SJCRH30 (cell line): ENCODE measurements around the gene TMEM222. TPM values are rescaled to one million over a fixed set of nuclear protein-coding genes. Genes with fewer than 3 reads are reported as not detected.
"Not testable (repeated sequence)": the region's sequence is repeated elsewhere in the genome, so short reads cannot be mapped to it uniquely, and the experiment has no call there.

Experiments
- DNase-seq, 2 experiments: peaks; one replicate each; pipeline ENCODE4 v3.0.0-alpha.2; 2015 to 2020
- H3K27ac ChIP-seq: fragments of 250-450 bp; sonication (Bioruptor Pico); 2 replicates; pipeline ENCODE4 v1.5.1; 2020; ENCODE audit warnings: mild to moderate bottlenecking, moderate library complexity
- H3K27me3 ChIP-seq: fragments of 250-450 bp; sonication (Bioruptor Pico); 2 replicates; pipeline ENCODE4 v1.5.1; 2020; ENCODE audit warnings: mild to moderate bottlenecking, moderate library complexity
- H3K36me3 ChIP-seq: fragments of 250-450 bp; sonication (Bioruptor Pico); 2 replicates; pipeline ENCODE4 v1.5.1; 2020; ENCODE audit warnings: mild to moderate bottlenecking, moderate library complexity
- H3K4me1 ChIP-seq: fragments of 250-450 bp; sonication (Bioruptor Pico); 2 replicates; pipeline ENCODE4 v1.5.1; 2020; ENCODE audit warnings: mild to moderate bottlenecking, moderate library complexity
- H3K4me3 ChIP-seq: fragments of 250-450 bp; sonication (Bioruptor Pico); 2 replicates; pipeline ENCODE4 v1.5.1; 2020; ENCODE audit warnings: mild to moderate bottlenecking, moderate library complexity
- H3K9me3 ChIP-seq: fragments of 250-450 bp; sonication (Bioruptor Pico); replicated peaks from 2 replicates; pipeline ENCODE4 v1.5.1; 2020; ENCODE audit warnings: mild to moderate bottlenecking, moderate library complexity
- total RNA-seq: library from RNA; depleted of rRNA; stranded (reverse); fragments of >200 nt; shearing (Covaris generic); gene quantifications from 2 replicates; pipeline ENCODE4 v1.2.3, GENCODE V29; 2014; rRNA removed

TMEM222 gene
- total RNA-seq, 1 experiment from 2014 or later, result 26.0 TPM

DNA sequence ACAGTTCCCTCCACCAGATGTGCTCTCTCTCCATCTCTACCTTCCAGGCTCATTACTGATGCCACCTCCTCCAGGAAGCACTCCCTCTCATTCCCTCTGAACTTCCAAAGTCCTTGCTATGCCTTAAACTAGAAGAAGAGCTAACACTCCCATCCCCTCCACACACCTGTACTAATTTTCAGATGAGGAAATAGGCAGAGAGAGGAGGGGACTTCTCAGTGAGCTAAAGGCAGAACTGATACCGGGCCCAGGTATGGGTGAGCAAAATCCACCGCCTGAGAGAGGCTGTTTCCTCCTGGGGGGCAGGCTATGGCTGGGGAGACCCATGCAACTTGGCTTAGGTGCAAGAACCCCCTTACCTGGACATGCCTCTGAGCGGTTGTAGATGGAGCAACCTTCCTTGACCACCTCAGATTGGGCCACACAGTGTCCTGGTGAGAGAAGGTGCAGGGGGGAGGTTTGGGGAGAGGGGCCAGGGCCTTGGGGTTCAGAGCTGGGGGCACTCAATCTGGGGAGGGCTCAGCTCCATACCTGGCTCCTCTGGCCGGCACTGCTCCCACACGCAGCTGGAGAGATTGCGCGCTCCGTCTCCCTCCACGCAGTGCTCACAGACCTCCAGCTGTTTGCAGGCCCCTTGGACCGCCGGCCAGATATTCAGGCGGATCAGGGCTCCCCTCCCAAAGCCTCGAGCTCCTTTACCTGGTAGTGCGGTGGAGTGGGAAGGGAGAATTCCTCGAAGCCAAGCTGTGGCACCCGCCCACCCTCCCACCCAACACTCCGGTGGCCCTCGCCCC is 60.2 kb downstream of the TMEM222 start:
- H3K4me3 ChIP-seq, result no peak overlapping the region
- H3K36me3 ChIP-seq, result no peaks in the 10 kb centered on the region
- H3K9me3 ChIP-seq, result no peaks in the 10 kb centered on the region
- DNase-seq, result no peak
- no peak overlapping the region for H3K27ac ChIP-seq
- H3K4me1 ChIP-seq, result no peaks in the 10 kb centered on the region
- peaks cover 22% of the 10 kb centered on the region for H3K27me3 ChIP-seq

DNA sequence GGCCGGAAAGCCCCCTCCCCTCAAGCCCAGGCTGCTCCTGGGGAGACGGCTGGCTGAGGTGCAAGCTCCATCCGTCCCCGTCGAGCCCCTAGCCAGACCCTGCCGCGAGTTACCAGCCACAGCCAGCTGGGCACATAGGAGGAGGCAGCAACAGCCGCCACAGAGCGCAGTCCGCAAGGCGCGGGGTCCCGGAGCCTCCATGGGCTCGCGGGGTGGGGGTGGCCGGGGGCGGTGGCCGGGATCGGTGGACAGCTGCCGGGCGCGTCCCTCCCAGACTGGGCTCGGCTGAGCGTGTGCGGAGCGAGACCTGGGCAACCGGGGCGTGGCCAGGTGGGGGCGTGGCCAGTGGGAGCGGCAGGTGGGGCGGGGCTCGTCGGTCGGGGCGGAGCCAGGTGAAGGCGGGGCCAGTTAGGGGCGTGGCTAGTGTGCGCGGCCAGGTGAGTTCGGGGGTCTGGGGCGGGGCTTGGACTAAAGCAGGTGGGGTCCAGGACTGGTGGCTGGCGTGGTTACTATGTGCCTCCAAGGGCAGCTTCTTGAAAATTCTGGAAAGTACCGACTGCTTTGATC is 61.2 kb downstream of the TMEM222 start, which contains the start of gene CD164L2:
TSS of gene CD164L2 (minus strand) at position 295 of the 567 bp plus-strand sequence. CDS start at position 201, 94 bp downstream.
- H3K27ac ChIP-seq, result no peak within 1 kb of the TSS
- no peak for DNase-seq
- no peaks in the 10 kb centered on the region for H3K9me3 ChIP-seq
- no peaks in the 10 kb centered on the region for H3K4me1 ChIP-seq
- H3K27me3 ChIP-seq, result peaks cover 22% of the 10 kb centered on the region
- no peaks in the 10 kb centered on the region for H3K36me3 ChIP-seq
- no peak within 1 kb of the TSS for H3K4me3 ChIP-seq

DNA sequence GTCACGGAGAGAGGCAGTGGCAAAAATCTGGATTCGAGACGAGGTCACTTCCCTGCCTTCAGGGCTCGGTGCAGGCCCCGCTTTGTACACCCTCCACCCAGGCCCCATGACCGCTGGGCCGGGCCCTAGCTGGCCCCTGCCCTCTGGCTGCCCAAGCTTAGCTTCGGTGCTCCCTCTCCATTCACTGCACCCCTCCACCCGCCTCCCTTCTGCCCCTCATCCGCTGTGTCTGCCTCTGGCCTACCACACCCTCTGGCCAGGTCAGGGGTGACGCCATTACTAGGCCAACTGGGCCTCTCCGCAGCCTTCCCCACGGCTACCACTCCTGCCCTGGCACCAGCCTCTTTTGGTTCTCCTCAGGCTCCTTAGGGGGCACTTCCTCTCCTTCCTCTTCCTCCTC is 61.7 kb downstream of the TMEM222 start:
- H3K27me3 ChIP-seq, result peaks cover 22% of the 10 kb centered on the region
- H3K9me3 ChIP-seq, result no peaks in the 10 kb centered on the region
- no peak overlapping the region for H3K27ac ChIP-seq
- no peaks in the 10 kb centered on the region for H3K36me3 ChIP-seq
- no peak overlapping the region for H3K4me3 ChIP-seq
- DNase-seq, result no peak
- H3K4me1 ChIP-seq, result no peaks in the 10 kb centered on the region

DNA sequence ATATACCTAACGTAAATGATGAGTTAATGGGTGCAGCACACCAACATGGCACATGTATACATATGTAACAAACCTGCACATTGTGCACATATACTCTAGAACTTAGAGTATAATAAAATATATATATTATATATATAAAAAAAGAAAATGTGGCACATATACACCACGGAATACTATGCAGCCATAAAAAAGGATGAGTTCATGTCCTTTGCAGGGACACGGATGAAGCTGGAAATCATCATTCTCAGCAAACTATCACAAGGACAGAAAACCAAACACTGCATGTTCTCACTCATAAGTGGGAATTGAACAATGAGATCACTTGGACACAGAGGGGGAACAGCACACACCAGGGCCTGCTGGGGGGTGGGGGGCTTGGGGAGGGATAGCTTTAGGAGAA is 62.8 kb downstream of the TMEM222 start:
- not testable (repeated sequence) for DNase-seq, H3K9me3 ChIP-seq, H3K4me3 ChIP-seq, H3K36me3 ChIP-seq, H3K4me1 ChIP-seq, H3K27ac ChIP-seq
- H3K27me3 ChIP-seq, result peaks cover 13% of the 10 kb centered on the region

Other genes starting within 250 kb of the TMEM222 start
- 7.4 and 8.4 TPM in 2 replicates for gene SLC9A1, start 167.0 kb upstream of the TMEM222 start, total RNA-seq
- 15.1 and 16.2 TPM in 2 replicates for gene WDTC1, start 87.5 kb upstream of the TMEM222 start, total RNA-seq
- 0.20 and 0.47 TPM in 2 replicates for gene SYTL1, start 19.9 kb downstream of the TMEM222 start, total RNA-seq
- 8.2 and 10.0 TPM in 2 replicates for gene MAP3K6, start 44.8 kb downstream of the TMEM222 start, total RNA-seq
- gene FCN3, start 52.7 kb downstream of the TMEM222 start, total RNA-seq, result not detected in 2 replicates
- gene CD164L2, start 61.2 kb downstream of the TMEM222 start, total RNA-seq, result not detected in 2 replicates
- 8.3 TPM in 2 replicates for gene GPR3, start 70.5 kb downstream of the TMEM222 start, total RNA-seq
- 38.2 and 43.6 TPM in 2 replicates for gene WASF2, start 168.0 kb downstream of the TMEM222 start, total RNA-seq